SK-N-MC (cell line): ENCODE measurements around the gene INTS15.

Experiments
- DNase-seq: peaks from one replicate; pipeline ENCODE4 v3.0.0-alpha.2; 2011; ENCODE audit warnings: low read depth, low spot score
- H3K27ac ChIP-seq: fragments of 200-600 bp; sonication (generic); 2 replicates; pipeline ENCODE4 v1.5.1; 2016; ENCODE audit warnings: mixed run types
- H3K36me3 ChIP-seq: fragments of 200-600 bp; sonication (generic); 2 replicates; pipeline ENCODE4 v1.6.1; 2017; ENCODE audit warnings: antibody characterized with exemption, low read length, mixed read lengths; ENCODE audit not compliant: insufficient read depth
- H3K4me3 ChIP-seq: fragments of 200-600 bp; sonication (generic); 2 replicates; pipeline ENCODE4 v1.5.1; 2016
- H3K9ac ChIP-seq: fragments of 200-600 bp; sonication (generic); 2 replicates; pipeline ENCODE4 v1.8.0; 2017; ENCODE audit warnings: mixed run types, mixed read lengths; ENCODE audit not compliant: insufficient read length
- H3K9me3 ChIP-seq: fragments of 200-600 bp; sonication (generic); 2 replicates; pipeline ENCODE4 v1.6.1; 2017; ENCODE audit warnings: low read depth, mild to moderate bottlenecking, antibody characterized with exemption, low read length, moderate library complexity, mixed read lengths
- EZH2 ChIP-seq: fragments of 200-600 bp; sonication (generic); IDR thresholded peaks from one replicate; pipeline ENCODE4 v1.6.1; 2017; ENCODE audit warnings: antibody characterized with exemption
- FOXP2 ChIP-seq: optimal IDR thresholded peaks from 2 replicates; pipeline ENCODE3; 2011; ENCODE audit warnings: mild to moderate bottlenecking, moderate library complexity; ENCODE audit not compliant: insufficient read depth; ENCODE audit errors: extremely low read length, control extremely low read depth
- POLR2AphosphoS5 ChIP-seq: IDR thresholded peaks from 2 replicates; pipeline ENCODE4 v1.6.1; 2012; ENCODE audit warnings: mild to moderate bottlenecking, low read depth, low read length, borderline replicate concordance

Gene INTS15

DNA sequence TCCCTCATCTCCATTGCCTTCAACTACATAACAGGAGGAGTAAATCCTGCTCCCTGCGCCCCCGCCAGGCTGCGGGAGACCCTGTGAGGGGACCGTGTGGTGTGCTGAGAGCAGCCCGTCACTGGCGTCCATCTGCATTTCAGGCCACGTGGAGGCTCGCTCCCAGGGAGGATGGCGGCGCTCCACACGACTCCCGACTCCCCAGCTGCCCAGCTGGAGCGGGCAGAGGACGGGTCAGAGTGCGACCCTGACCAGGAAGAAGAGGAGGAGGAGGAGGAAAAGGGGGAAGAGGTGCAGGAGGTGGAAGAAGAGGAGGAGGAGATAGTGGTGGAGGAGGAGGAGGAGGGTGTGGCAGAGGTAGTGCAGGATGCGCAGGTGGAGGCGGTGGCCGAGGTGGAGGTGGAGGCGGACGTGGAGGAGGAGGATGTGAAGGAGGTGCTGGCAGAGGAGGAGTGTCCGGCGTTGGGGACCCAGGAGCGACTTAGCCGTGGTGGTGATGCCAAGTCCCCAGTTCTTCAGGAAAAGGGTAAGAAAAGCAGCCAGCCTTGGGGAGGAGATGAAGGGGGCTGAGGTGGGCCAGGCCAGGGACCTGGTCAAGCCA is 52.5 kb downstream of the INTS15 start:
- TF ChIP-seq FOXP2 = no peak
- no peak for TF ChIP-seq POLR2AphosphoS5
- no peak for TF ChIP-seq EZH2
- H3K27ac ChIP-seq = no peak overlapping the region
- peaks cover 71% of the 10 kb centered on the region for H3K36me3 ChIP-seq
- no peak overlapping the region for H3K4me3 ChIP-seq
- DNase-seq = no peak
- no peak overlapping the region for H3K9ac ChIP-seq
- no peaks in the 10 kb centered on the region for H3K9me3 ChIP-seq

DNA sequence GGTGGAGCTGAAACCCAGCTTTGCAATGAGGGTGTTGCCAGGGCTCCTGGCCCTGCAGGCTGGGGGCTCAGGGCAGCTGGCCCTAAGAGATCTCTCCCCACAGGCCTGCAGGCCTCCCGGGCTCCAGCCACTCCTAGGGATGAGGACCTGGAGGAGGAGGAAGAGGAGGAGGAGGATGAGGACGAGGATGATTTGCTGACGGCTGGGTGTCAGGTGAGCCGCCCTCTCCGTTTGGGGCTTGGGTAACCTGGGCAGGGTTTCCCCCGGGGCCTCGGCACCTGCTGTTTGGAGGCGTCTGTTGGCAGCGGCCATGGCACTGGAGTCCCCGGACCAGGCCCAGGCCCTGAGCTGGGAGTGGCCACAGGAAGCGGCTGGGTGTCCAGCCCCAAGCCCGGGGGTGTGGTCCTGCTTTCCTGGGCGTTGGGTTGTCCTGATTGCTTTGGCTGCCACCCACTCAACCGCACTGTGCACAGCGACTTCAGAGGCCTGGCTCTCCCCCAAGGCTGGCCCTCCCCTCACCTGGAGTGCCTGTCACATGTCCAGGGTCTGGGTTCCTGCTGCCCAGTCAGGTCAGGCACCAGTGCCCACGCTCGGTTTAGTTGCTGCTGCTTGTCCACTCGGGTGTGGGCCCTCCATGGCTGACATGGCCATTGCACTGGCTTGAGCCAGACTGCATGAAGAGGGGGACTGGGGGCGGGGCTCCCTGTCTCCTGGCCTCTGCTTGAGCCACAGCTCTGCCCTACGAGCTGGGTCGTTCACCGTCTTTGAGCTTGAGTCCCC is 53.2 kb downstream of the INTS15 start:
- Histone ChIP-seq H3K9ac (no peak overlapping the region), H3K27ac (no peak overlapping the region)

DNA sequence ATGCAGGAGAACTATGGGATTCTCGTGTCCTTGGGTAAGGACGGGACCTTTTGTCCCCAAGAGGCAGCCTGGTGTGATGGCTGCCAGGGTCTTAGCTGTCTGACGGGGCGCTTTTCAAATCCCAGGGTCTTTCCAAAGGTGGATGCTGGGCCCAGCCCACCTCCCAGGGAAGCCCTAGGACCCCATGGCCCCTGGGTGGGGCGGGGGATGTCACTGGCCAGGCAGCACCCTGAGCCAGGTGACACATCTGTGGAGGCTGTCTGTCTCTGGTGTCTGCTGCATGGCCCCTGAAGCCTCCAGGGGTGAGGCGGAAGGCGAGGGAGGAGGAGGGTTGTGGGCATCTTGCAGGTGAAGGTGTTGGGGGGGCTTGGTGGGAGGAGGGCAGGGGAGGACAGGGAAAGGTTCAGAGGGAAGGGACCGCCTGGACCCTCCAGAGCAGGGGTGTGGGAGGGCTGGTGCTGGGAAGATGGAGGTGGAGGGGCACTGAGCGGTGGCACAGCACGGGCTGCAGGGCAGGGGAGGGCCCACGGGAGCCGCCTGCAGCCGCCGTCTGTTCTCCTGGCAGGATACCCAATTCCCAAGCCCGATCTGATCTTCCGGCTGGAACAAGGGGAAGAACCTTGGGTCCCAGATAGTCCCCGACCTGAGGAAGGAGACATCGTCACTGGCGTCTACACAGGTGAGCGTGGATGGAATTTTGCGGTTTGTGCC is 54.2 kb downstream of the INTS15 start:
- TF ChIP-seq FOXP2 = no peak
- no peak for TF ChIP-seq POLR2AphosphoS5
- no peak for TF ChIP-seq EZH2
- Histone ChIP-seq H3K4me3 (no peak overlapping the region), H3K27ac (no peak overlapping the region), H3K9me3 (no peaks in the 10 kb centered on the region), H3K9ac (no peak overlapping the region), H3K36me3 (peaks cover 70% of the 10 kb centered on the region)
- no peak for DNase-seq

More for the DNA sequence above, 53.2 kb downstream of the INTS15 start:
- Histone ChIP-seq H3K36me3 (peaks cover 72% of the 10 kb centered on the region), H3K9me3 (no peaks in the 10 kb centered on the region), H3K4me3 (no peak overlapping the region)
- DNase-seq = no peak
- TF ChIP-seq EZH2 = no peak
- TF ChIP-seq POLR2AphosphoS5 = no peak
- TF ChIP-seq FOXP2 = no peak

GRCh38 chr7:6644728-6645127 is 54.9 kb downstream of the INTS15 start:
- Histone ChIP-seq H3K36me3 (peaks cover 63% of the 10 kb centered on the region), H3K27ac (no peak overlapping the region), H3K9ac (no peak overlapping the region), H3K4me3 (no peak overlapping the region), H3K9me3 (no peaks in the 10 kb centered on the region)
- no peak for TF ChIP-seq EZH2
- no peak for TF ChIP-seq FOXP2
- TF ChIP-seq POLR2AphosphoS5 = no peak
- DNase-seq = no peak

GRCh38 chr7:6646465-6646864 is 56.6 kb downstream of the INTS15 start:
- H3K9me3 ChIP-seq = no peaks in the 10 kb centered on the region
- no peak overlapping the region for H3K27ac ChIP-seq
- no peak overlapping the region for H3K4me3 ChIP-seq
- TF ChIP-seq FOXP2 (no peak), EZH2 (no peak), POLR2AphosphoS5 (no peak)
- H3K9ac ChIP-seq = no peak overlapping the region
- H3K36me3 ChIP-seq = peaks cover 57% of the 10 kb centered on the region; the same call in 1 of the 2 replicates
- no peak for DNase-seq

DNA sequence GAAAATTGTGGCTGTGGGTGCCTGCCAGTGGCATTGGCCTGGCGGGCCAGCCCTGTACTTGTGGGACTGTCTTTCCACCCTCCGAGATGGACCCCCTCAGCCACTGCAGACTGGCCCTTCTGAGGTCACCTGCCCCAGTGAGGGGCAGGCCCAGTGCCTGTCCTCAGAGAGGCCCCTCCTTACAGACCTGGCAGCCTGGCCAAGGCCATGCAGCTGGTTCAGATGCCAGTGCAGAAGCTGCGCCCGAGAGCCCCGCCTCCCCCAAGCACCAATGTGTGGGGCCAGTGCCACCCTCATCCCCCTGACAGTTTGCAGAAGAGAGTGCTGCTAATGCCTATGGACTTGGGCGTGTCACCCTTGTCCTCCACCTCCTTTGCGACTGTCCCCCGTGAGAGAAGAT is 57.3 kb downstream of the INTS15 start:
- H3K36me3 ChIP-seq = peaks cover 56% of the 10 kb centered on the region; the same call in 1 of the 2 replicates
- H3K9me3 ChIP-seq = no peaks in the 10 kb centered on the region
- no peak overlapping the region for H3K9ac ChIP-seq
- H3K27ac ChIP-seq = no peak overlapping the region
- H3K4me3 ChIP-seq = no peak overlapping the region
- no peak for DNase-seq
- TF ChIP-seq FOXP2 (no peak), POLR2AphosphoS5 (no peak), EZH2 (no peak)

DNA sequence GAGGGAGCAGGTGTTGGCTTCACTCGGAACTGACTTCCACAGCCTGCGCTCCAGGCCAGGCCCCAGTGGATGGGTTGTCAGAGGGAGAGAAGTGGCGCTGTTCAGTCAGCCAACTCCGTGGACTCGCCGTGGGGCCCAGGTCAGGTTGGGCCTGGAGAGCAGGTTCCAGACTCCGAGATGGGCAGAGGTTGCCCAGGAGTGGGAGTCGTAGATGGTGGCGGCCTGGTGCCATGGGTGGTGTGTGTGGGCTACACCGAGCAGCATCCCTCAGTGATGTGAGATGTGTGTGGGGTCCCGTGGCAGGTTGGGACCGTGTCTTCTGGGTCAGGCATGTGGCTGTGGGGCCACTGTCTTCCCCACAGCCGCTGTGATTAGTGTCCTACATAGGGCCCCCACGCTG is 57.7 kb downstream of the INTS15 start:
- no peaks in the 10 kb centered on the region for H3K9me3 ChIP-seq
- no peak overlapping the region for H3K27ac ChIP-seq
- TF ChIP-seq EZH2 = no peak
- no peak for TF ChIP-seq POLR2AphosphoS5
- TF ChIP-seq FOXP2 = no peak
- no peak overlapping the region for H3K4me3 ChIP-seq
- no peak for DNase-seq
- H3K9ac ChIP-seq = no peak overlapping the region
- H3K36me3 ChIP-seq = peaks cover 56% of the 10 kb centered on the region; the same call in 1 of the 2 replicates
